ENCODE data around the gene SERTM1.

- TF ChIP-seq TAF1 (IDR thresholded peaks at IDR 0.05; ENCODE audit: low read depth) (no peak), NFIC (IDR thresholded peaks at IDR 0.05) (no peak), EP300 (IDR thresholded peaks at IDR 0.05; ENCODE audit: borderline replicate concordance) (no peak), CREB1 (IDR thresholded peaks at IDR 0.05; ENCODE audit: low read depth) (no peak), RAD21 (IDR thresholded peaks at IDR 0.05; ENCODE audit: low read depth) (no peak), EGR1 (IDR thresholded peaks at IDR 0.05) (no peak), ZBTB7A (IDR thresholded peaks at IDR 0.05; ENCODE audit: low read depth) (no peak), TEAD4 (IDR thresholded peaks at IDR 0.05) (no peak), FOXM1 (IDR thresholded peaks at IDR 0.05; ENCODE audit: borderline replicate concordance, low read depth) (no peak), TCF12 (IDR thresholded peaks at IDR 0.05; ENCODE audit: low read depth) (no peak), MAX (IDR thresholded peaks at IDR 0.05) (no peak)
Observed at GRCh38 chr13:36717966-36718545, 44.2 kb downstream of the SERTM1 start.
